OCI-LY7 (cell line): ENCODE data around the gene FGD3.

Experiments used
- CTCF ChIP-seq: fragments of 200-600 bp; sonication (generic); conservative IDR thresholded peaks from 2 replicates; pipeline ENCODE4 v1.5.1; 2014; ENCODE audit warnings: mild to moderate bottlenecking, antibody characterized with exemption, low read length, moderate library complexity, mixed read lengths
- EZH2phosphoT487 ChIP-seq: fragments of 200-600 bp; sonication (generic); IDR thresholded peaks from 2 replicates; pipeline ENCODE4 v1.6.1; 2018; ENCODE audit warnings: low read depth, borderline replicate concordance, mild to moderate bottlenecking, mixed run types, antibody characterized with exemption, low read length, moderate library complexity, mixed read lengths

GRCh38 chr9:93071464-93071863 lies 124.1 kb downstream of the FGD3 start:
- TF ChIP-seq CTCF (no peak), EZH2phosphoT487 (no peak)
